ENCODE results near the gene TTYH3. TPM values are rescaled to one million over a fixed set of nuclear protein-coding genes. Genes with fewer than 3 reads are reported as not detected.
A peak's percentile ranks its signal among the peaks of the same experiment; 100 is the strongest.

The TTYH3 gene
- polyA plus RNA-seq, 4 donors: 6.9 to 149 (median 20.6) TPM

GRCh38 chr7:2597273-2597640 lies 34.5 kb upstream of the TTYH3 start:
- peaks cover 14 to 93% (median 31%) of the 10 kb centered on the region in 3 donors for H3K36me3 ChIP-seq (ENCODE audit: control insufficient read depth in 3 of 3, insufficient read depth in 2 of 3, low read depth in 1 of 3, low read length in 3 of 3)
- 85 to 94% (median 92%) methylated on average over 13 of the region's 13 CpGs for WGBS, 3 donors
- no peak for DNase-seq
- H3K27me3 ChIP-seq (ENCODE audit: control insufficient read depth in 3 of 3, insufficient read depth in 3 of 3, low read length in 3 of 3): no peaks in the 10 kb centered on the region
- H3K9me3 ChIP-seq (ENCODE audit: control insufficient read depth in 2 of 2, insufficient read depth in 1 of 2, low read depth in 1 of 2, low read length in 1 of 2): no peaks in the 10 kb centered on the region
- H3K27ac ChIP-seq (ENCODE audit: low read depth in 1 of 3, low read length in 2 of 3): no peak overlapping the region
- no peak for FAIRE-seq
- H3K4me3 ChIP-seq (ENCODE audit: low read depth in 1 of 3, low read length in 3 of 3): no peak overlapping the region
- H3K4me1 ChIP-seq (ENCODE audit: control insufficient read depth in 3 of 3, insufficient read depth in 2 of 3, low read depth in 1 of 3, low read length in 2 of 3): no peaks in the 10 kb centered on the region

DNA sequence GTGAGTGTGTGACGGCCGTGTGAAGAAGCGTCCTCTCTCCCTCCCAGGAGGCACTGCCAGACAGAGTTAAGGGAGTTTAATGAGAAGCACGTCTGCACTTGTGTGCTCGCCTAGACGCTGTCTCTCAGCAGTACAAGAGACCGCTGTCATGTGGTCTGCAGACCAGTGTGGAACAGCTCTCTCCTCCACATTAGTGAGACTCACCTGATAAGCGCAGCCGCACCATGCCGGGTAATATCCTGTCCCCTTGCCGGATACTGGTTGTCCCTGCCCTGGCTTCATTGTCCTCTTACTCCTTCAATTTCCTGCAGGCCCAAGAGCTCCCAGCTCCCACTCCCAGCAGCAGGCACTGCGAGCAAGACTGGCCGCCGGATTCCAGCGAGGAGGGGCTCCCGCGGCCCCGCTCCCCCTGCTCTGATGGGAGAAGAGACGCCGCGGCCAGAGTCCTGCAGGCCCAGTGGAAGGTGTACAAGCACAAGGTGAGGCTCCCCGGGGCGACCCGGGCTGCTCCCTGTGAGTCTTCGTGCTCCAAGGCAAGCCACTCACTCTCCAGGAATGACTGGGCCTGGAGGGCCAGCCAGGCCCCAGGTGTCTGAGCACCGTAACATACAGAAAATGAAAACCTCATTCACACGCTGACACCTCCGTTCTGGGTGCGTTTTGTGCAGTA lies 33.5 kb upstream of the TTYH3 start:
- peaks cover 12 to 93% (median 26%) of the 10 kb centered on the region in 3 donors for H3K36me3 ChIP-seq (ENCODE audit: control insufficient read depth in 3 of 3, insufficient read depth in 2 of 3, low read depth in 1 of 3, low read length in 3 of 3)
- FAIRE-seq (no peak), DNase-seq (no peak)
- no peaks in the 10 kb centered on the region for H3K4me1 ChIP-seq (ENCODE audit: control insufficient read depth in 3 of 3, insufficient read depth in 2 of 3, low read depth in 1 of 3, low read length in 2 of 3)
- no peaks in the 10 kb centered on the region for H3K27me3 ChIP-seq (ENCODE audit: control insufficient read depth in 3 of 3, insufficient read depth in 3 of 3, low read length in 3 of 3)
- H3K9me3 ChIP-seq (ENCODE audit: control insufficient read depth in 2 of 2, insufficient read depth in 1 of 2, low read depth in 1 of 2, low read length in 1 of 2): no peaks in the 10 kb centered on the region
- 88 to 96% (median 94%) methylated on average over 29 of the region's 29 CpGs for WGBS, 3 donors
- H3K27ac ChIP-seq (ENCODE audit: low read depth in 1 of 3, low read length in 2 of 3): no peak overlapping the region
- no peak overlapping the region for H3K4me3 ChIP-seq (ENCODE audit: low read depth in 1 of 3, low read length in 3 of 3)

DNA sequence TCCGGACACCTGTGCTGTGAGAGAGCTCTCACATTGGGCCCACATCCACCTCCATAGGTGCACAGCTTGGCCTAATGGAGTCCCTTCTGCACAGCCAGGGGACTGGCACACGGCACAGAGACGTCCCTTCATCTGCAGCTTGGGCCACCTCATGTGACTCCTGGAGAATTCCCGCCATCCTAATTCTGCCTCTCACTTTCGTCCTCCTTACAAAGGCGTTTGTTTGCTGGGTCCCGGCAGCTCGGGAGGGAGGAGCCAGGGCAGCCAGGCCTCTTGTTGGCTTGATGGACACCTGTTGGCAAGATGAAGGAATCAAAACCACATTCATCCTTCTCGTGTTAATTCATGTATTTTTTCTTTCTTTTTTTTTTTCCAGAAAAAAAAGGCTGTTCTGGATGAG lies 30.7 kb upstream of the TTYH3 start:
- H3K27me3 ChIP-seq (ENCODE audit: control insufficient read depth in 3 of 3, insufficient read depth in 3 of 3, low read length in 3 of 3): no peaks in the 10 kb centered on the region
- 31 to 70% (median 62%) methylated on average over 9 of the region's 9 CpGs for WGBS, 3 donors
- peak in 1 of 2 donors; percentile 41 for DNase-seq
- H3K36me3 ChIP-seq (ENCODE audit: control insufficient read depth in 3 of 3, insufficient read depth in 2 of 3, low read depth in 1 of 3, low read length in 3 of 3): peaks cover 7 to 85% (median 16%) of the 10 kb centered on the region in 3 donors
- no peak for FAIRE-seq
- H3K4me3 ChIP-seq (ENCODE audit: low read depth in 1 of 3, low read length in 3 of 3): no peak overlapping the region
- H3K27ac ChIP-seq (ENCODE audit: low read depth in 1 of 3, low read length in 2 of 3): no peak overlapping the region
- no peaks in the 10 kb centered on the region for H3K4me1 ChIP-seq (ENCODE audit: control insufficient read depth in 3 of 3, insufficient read depth in 2 of 3, low read depth in 1 of 3, low read length in 2 of 3)
- H3K9me3 ChIP-seq (ENCODE audit: control insufficient read depth in 2 of 2, insufficient read depth in 1 of 2, low read depth in 1 of 2, low read length in 1 of 2): no peaks in the 10 kb centered on the region

- no peaks in the 10 kb centered on the region for H3K9me3 ChIP-seq (ENCODE audit: control insufficient read depth in 2 of 2, insufficient read depth in 1 of 2, low read depth in 1 of 2, low read length in 1 of 2)
- no peak for DNase-seq
- peaks cover 4 to 88% (median 16%) of the 10 kb centered on the region in 3 donors for H3K36me3 ChIP-seq (ENCODE audit: control insufficient read depth in 3 of 3, insufficient read depth in 2 of 3, low read depth in 1 of 3, low read length in 3 of 3)
- no peak overlapping the region for H3K4me3 ChIP-seq (ENCODE audit: low read depth in 1 of 3, low read length in 3 of 3)
- H3K27me3 ChIP-seq (ENCODE audit: control insufficient read depth in 3 of 3, insufficient read depth in 3 of 3, low read length in 3 of 3): no peaks in the 10 kb centered on the region
- no peak overlapping the region for H3K27ac ChIP-seq (ENCODE audit: low read depth in 1 of 3, low read length in 2 of 3)
- 92 to 96% (median 95%) methylated on average over 11 of the region's 11 CpGs for WGBS, 3 donors
- H3K4me1 ChIP-seq (ENCODE audit: control insufficient read depth in 3 of 3, insufficient read depth in 2 of 3, low read depth in 1 of 3, low read length in 2 of 3): no peaks in the 10 kb centered on the region
- no peak for FAIRE-seq
Measured at GRCh38 chr7:2601907-2602306, 29.9 kb upstream of the TTYH3 start.

GRCh38 chr7:2602406-2603043 lies 29.3 kb upstream of the TTYH3 start:
- DNase-seq (no peak), FAIRE-seq (no peak)
- WGBS, 3 donors: 82 to 88% (median 86%) methylated on average over 19 of the region's 19 CpGs
- peaks cover 3 to 88% (median 16%) of the 10 kb centered on the region in 3 donors for H3K36me3 ChIP-seq (ENCODE audit: control insufficient read depth in 3 of 3, insufficient read depth in 2 of 3, low read depth in 1 of 3, low read length in 3 of 3)
- H3K27me3 ChIP-seq (ENCODE audit: control insufficient read depth in 3 of 3, insufficient read depth in 3 of 3, low read length in 3 of 3): no peaks in the 10 kb centered on the region
- H3K27ac ChIP-seq (ENCODE audit: low read depth in 1 of 3, low read length in 2 of 3): no peak overlapping the region
- H3K4me1 ChIP-seq (ENCODE audit: control insufficient read depth in 3 of 3, insufficient read depth in 2 of 3, low read depth in 1 of 3, low read length in 2 of 3): no peaks in the 10 kb centered on the region
- H3K4me3 ChIP-seq (ENCODE audit: low read depth in 1 of 3, low read length in 3 of 3): no peak overlapping the region
- H3K9me3 ChIP-seq (ENCODE audit: control insufficient read depth in 2 of 2, insufficient read depth in 1 of 2, low read depth in 1 of 2, low read length in 1 of 2): no peaks in the 10 kb centered on the region

DNA sequence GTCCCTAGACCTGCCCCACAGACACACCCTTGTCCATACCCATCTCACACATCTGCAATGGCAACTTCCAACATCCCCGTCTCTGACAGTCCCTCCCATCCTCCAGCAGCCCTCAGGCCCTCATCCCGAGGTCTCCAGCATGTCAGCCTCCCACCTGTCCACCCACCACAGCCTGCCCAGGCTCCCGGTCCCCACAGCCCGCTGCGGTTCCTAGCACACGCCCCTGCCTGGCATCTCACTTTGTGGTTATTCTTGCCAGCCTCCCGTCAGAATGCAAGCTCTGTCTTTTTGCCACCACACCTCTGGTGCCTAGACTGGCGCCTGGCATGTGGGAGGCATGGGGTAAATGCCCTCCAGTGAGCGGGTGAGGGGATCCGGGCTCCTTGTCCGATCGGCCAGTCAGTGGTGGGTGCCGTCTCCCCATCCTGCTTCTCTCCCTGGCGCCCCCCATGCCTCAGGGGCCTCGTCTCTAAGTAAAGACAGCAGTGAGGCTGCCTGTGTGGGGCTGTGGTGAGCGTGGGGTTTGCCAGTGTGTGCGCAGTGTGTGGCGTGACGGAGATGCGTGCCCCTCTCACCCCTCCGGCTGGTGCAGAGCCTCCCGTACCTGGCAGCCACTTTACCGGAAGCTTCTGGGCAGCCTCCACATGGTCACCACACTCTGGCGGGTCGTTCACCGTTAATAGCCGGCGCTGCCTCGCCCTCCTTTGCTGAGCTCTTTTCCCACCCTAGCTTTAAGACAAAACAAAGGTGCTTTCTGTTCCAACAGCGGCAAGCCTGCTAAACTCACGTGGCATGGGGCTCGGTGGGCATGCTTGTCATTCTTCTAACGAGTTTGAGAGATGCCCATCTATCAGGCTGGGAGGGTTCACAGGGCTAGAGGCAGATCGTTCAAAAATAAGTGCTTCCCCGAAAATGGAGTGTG lies 28.5 kb upstream of the TTYH3 start:
- H3K4me1 ChIP-seq (ENCODE audit: control insufficient read depth in 3 of 3, insufficient read depth in 2 of 3, low read depth in 1 of 3, low read length in 2 of 3): no peaks in the 10 kb centered on the region
- FAIRE-seq: no peak
- H3K36me3 ChIP-seq (ENCODE audit: control insufficient read depth in 3 of 3, insufficient read depth in 2 of 3, low read depth in 1 of 3, low read length in 3 of 3): peaks cover 3 to 88% (median 16%) of the 10 kb centered on the region in 3 donors
- DNase-seq: no peak
- WGBS, 3 donors: 87 to 97% (median 96%) methylated on average over 35 of the region's 35 CpGs
- H3K27ac ChIP-seq (ENCODE audit: low read depth in 1 of 3, low read length in 2 of 3): no peak overlapping the region
- no peaks in the 10 kb centered on the region for H3K27me3 ChIP-seq (ENCODE audit: control insufficient read depth in 3 of 3, insufficient read depth in 3 of 3, low read length in 3 of 3)
- no peak overlapping the region for H3K4me3 ChIP-seq (ENCODE audit: low read depth in 1 of 3, low read length in 3 of 3)
- no peaks in the 10 kb centered on the region for H3K9me3 ChIP-seq (ENCODE audit: control insufficient read depth in 2 of 2, insufficient read depth in 1 of 2, low read depth in 1 of 2, low read length in 1 of 2)

DNA sequence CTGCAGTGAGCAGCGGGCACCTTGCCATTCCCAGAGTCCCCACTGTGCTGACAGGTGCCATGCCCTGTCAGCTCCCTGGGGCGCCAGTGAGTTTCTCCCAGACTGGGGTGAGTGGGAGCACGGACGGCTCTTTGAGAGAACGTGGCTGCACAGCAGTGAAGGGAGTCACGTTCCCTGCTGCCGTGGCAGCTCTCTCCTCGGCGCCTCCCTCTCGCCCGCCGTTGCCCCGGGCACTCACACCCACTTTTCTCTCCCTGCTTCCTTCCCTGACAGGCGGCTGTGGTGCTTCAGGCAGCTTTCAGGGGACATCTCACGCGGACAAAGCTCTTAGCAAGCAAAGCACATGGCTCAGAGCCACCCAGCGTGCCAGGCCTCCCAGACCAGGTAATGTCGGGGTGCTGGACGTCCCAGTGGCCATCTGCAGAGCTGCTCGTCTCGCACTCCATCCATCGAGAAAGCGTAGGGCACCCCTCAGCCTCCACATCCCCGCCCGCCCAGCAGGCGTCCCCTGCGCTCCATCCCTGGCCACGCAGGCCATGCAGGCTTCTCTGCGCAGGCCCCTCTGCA lies 27.1 kb upstream of the TTYH3 start:
- FAIRE-seq: no peak
- Histone ChIP-seq H3K36me3 (ENCODE audit: control insufficient read depth in 3 of 3, insufficient read depth in 2 of 3, low read depth in 1 of 3, low read length in 3 of 3) (peaks cover 3 to 80% (median 13%) of the 10 kb centered on the region in 3 donors), H3K27ac (ENCODE audit: low read depth in 1 of 3, low read length in 2 of 3) (no peak overlapping the region), H3K27me3 (ENCODE audit: control insufficient read depth in 3 of 3, insufficient read depth in 3 of 3, low read length in 3 of 3) (no peaks in the 10 kb centered on the region), H3K9me3 (ENCODE audit: control insufficient read depth in 2 of 2, insufficient read depth in 1 of 2, low read depth in 1 of 2, low read length in 1 of 2) (no peaks in the 10 kb centered on the region), H3K4me3 (ENCODE audit: low read depth in 1 of 3, low read length in 3 of 3) (no peak overlapping the region), H3K4me1 (ENCODE audit: control insufficient read depth in 3 of 3, insufficient read depth in 2 of 3, low read depth in 1 of 3, low read length in 2 of 3) (no peaks in the 10 kb centered on the region)
- no peak for DNase-seq
- WGBS, 3 donors: 95 to 98% (median 95%) methylated on average over 27 to 29 of the region's 29 CpGs

All from small intestine (tissue), 7 donors.